Endothelial cell of hepatic sinusoid (primary cell): Measurements from ENCODE around the gene SYNE2.

ENCODE experiments used
- in situ Hi-C: cut with HindIII; loops from 2 replicates; pipeline ENCODE4 v1.10.0; 2017; ENCODE audit warnings: low sequenced_read_pairs

SYNE2 gene

DNA sequence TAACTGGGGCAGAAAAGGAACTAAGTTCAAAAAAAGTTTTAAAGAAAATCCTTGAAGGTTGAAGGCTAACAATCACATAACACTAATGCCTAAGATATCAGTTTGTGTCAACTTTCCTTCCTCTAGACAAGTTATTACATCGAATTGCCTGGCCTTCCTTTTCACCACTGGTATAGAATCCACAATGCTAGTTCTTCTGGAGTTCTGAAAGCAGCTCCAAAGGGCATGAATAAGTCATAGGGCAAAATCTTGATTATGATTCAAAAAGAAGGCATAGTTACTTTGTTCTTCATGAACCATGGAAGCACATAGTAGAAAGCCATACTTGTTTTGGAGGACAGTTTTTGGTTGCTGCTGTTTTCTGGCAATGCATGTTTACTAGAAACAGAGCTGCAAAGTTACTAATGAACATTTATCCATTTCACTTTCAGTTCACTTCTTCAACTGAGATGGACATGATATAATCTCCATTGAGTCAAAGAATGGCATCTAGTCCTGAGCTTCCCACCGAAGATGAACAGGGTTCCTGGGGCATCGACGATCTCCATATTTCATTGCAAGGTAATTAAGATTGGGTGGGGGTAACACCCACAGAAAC is 56.0 kb downstream of the SYNE2 start:
- in situ Hi-C loops, result no loop called here

GRCh38 chr14:63909984-63910383 is 57.2 kb downstream of the SYNE2 start:
- in situ Hi-C loops, result no loop called here

DNA sequence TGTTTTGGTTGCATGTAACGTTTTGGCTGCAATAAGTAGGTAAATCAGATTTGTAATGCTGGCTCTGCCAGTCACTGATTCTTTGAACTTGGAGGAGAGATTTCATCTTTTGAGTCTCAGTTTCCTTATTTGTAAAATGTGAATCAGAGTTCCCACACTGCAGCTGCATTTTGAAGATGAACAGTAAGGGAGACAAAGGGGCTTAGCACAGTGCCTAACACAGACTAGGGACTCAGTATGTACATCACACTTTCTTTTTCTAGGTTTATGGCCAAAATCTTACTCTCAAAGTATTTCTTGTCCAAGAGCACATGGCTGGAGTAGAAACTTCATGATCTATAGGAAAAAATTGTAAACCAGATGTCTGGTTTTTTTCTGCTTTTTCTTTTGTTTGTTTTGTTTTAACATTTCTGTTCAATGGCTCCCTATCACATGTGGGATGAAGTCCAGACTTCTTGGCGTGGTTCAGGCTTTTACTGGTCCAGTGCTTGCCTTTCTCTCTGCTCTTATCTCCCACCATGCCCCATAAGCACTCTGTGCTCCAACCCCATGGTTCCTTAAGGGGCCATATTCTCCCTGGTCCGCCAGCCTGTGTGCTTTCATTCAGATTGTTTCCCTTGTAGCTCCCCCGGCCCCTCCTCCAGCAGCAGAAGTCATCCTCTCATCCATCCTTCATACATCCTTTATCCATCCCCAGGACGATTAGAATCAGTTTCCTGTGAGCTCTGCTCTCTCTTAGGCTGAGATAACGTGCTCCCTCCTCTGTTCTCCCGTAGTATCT is 58.0 kb downstream of the SYNE2 start:
- in situ Hi-C loops, result no loop called here

DNA sequence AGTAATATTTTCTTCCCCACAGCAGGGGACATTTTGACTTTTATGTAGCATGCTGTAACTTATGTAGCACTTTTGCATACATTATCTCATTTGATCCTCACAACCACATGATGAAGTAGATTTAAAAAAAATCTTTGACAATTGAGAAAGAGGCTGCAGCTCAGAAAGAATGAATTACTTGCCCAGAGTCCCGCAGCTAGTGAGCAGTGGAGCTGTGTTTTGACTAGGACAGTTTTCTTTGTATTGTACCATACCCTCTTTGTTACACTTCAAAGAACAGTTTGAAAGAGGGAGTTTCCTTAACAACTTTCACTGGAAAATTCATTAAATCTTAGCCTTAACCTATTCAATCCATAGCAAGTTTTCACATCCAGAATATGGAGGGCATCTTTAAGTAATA is 58.6 kb downstream of the SYNE2 start:
- in situ Hi-C loops, result no loop called here

DNA sequence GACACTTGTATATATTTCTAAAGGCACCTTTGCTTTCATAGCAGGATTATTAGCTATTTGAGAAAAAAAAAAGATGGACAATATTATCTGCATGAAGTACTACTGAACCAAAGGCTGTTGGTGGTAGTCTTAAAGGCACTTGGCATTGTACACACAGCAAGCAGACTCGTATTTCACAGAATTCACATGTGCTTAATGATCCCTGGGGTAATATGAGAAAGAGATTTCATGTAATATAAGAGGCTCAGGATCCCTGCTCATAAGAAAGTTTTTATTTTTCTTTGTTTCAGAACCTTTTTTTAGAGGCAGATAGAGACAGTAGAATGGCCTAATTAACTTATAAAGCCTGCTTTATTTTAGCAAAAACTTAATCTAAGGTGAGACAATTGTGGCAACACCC is 59.5 kb downstream of the SYNE2 start:
- in situ Hi-C loops, result no loop called here

DNA sequence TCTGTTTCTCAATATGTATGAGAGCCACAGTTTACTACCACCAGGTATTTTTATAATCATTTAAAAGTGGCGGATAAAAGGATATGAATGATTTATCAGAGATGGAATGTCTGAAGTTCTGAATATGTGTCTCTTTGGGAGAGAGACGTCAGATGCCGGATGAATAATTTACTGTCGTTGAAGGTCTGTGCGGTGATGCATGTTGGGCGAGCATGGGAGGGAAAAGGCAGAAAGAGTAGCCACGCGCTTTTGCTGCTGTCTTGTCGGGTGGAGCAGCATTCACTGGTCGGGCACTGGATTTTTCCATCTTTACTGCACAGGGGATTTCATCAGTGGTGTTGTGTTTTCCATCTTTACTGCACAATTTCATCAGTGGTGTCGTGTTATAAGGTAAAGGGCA is 65.6 kb downstream of the SYNE2 start:
- in situ Hi-C loops, result loop anchor here (5.0 kb wide), 1 partner anchor 34 kb away; no protein-coding TSS in a partner anchor

DNA sequence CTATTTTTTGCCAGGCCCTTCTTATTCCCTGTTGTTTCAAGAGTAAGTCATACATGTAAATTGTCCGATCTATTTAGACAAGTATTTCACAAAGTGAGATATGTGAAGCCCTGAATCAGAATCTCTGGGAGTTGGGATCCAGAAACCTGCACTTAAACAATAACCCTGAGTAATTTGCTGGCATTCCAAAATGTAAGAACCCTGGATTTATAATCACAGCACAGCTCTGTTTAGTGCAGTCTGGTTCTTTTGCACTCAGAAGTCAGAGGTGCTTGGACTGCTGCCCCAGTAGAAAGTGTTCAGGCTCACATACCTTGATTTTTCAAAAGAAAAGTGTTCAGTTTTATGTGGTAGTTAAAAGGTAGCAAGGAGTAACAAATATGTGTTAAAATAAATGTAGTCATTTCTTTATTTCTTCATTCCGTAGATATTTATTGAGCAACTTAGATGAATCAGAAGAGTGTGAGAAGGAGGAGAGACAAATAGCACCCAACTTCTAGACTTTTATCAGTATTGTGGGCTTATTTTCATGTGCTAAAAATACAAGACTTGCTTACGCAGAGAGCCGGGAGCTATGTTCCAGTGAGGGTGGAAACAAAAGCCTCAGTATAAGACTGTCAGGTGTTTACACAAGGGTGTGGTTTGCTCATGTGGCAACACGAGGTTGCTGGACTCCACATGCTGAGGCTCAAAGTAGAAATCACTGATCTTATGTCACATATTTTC is 70.1 kb downstream of the SYNE2 start:
- in situ Hi-C loops, result no loop called here

- in situ Hi-C loops, result no loop called here
Observed at GRCh38 chr14:63923422-63923752, 70.6 kb downstream of the SYNE2 start.

DNA sequence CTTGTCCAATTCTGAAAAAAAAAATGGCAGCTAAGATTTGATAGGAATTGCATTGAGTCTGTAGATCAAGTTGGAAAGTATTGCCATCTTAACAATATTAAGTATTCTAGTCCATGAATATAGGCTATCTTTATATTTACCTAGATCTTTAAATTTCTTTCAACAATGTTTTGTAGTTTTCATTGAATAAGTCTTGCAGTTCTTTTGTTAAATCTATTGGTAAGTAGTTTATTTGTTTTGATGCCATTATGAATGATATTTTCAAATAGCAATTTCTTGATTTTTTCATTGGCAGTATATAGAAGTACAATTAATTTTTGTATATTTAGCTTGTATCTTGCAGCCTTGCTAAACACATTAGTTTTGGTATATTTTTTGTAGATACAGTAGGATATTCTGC is 71.6 kb downstream of the SYNE2 start:
- in situ Hi-C loops, result no loop called here

DNA sequence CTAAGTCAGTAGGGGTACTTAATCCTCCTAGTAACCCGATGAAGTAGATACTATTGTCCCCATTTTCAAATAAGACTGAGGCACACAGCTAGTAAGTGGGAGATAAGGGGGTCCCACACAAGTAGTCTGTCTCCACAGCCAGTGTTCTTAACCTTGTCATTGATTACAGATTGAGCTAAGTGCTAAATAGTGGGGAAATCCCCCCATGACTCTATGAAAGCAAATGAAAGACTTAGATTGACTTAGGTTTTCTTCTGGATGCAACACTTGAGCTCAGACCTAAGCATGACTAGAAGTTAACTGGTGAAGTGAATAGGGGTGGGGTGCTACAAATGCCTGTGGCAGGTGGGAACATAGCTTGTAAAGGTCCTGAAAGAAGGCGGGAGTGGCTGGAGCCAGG is 73.8 kb downstream of the SYNE2 start:
- in situ Hi-C loops, result no loop called here

DNA sequence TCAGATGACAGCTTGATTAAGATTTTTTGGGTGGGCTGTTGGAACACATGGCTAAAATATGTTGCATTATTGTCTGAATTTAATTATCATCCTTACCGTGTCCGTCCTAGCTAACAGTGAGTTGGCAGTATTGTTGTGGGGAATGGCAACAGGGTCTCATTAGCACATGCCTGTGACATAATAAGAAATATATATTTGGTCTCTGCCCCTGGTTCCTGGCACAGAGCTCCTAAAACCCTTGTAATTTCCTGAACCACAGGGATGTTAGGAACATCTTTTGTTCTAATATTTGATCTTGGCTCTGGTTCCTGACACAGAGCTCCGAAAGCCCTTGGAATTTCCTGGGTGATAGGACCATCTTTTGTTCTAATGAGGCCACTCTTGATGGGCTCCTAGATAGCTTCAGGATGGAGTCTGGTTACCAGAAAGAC is 76.0 kb downstream of the SYNE2 start:
- in situ Hi-C loops, result no loop called here

- in situ Hi-C loops, result no loop called here
Observed at GRCh38 chr14:63933110-63933509, 80.3 kb downstream of the SYNE2 start.

- in situ Hi-C loops, result no loop called here
Observed at GRCh38 chr14:63933711-63934110, 80.9 kb downstream of the SYNE2 start.

DNA sequence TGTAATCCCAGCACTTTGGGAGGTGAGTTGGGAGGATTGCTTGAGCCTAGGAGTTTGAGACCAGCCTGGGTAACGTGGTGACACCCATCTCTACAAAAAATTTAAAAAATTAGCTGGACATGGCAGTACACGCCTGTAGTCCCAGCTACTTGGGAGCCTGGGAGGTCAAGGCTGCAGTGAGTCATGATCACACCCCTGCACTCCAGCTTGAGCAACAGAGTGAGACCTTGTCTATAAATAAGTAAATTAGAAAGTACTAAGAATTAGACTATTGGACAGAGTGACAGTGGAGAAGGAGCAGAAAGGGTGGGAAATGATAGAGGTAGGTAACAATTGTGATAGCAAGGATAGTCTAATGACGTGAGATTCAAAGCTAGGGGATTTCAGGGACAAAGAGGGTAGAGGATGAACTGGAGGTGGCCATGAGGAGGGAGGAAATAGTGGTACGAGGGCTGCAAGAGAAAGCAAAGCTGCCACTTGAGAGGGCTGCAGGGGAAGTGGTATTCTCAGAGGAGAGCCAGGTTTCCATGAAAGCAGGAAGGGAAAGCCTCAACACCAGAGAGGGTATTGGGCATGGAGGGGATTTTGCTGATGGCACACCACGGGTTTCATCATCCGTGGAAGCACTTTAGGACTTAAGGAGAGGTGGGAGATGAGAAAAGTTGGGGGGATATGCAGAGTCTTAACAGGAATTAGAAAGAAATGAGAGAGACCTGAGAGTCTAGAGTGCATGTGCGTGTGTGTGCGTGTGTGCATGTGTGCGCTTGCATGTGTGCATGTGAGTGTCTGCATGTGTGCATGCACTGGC is 85.6 kb downstream of the SYNE2 start:
- in situ Hi-C loops, result no loop called here

GRCh38 chr14:63939006-63939270 is 86.1 kb downstream of the SYNE2 start:
- in situ Hi-C loops, result no loop called here

DNA sequence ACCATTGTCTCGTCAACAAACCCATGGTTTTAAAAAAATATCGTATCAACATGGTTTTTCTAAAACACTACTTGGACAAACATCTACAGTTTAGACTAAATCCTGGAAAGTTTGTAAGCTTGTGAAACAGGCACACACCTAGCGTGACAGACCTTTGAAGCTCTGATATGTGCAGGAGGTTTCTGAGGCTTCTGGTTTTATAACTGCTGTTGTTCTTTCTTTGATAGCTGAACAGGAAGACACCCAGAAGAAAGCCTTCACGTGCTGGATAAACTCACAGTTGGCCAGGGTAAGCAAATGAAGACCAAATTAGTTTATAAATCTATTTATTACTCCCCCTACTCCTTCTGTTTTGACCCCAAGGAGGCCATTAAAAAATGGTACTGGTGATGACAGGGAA is 87.6 kb downstream of the SYNE2 start:
- in situ Hi-C loops, result no loop called here

DNA sequence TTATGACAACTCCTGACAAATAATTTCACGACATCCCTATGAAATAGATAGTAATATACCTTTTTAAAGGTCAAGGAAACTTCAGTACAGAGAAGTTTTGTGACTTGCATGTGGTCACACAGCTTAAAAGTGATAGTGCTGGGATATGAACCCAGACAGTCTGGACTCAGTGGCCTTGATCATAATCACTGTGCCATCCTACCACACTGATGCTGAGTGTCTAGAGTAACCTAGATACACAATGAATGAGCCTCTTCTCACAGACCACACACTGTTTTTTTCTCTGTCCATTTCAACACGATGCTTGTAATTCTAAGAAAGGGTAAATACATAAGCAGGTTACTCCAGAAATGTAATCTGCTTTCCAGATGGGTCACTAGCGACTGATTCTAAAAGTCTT is 88.2 kb downstream of the SYNE2 start:
- in situ Hi-C loops, result no loop called here

DNA sequence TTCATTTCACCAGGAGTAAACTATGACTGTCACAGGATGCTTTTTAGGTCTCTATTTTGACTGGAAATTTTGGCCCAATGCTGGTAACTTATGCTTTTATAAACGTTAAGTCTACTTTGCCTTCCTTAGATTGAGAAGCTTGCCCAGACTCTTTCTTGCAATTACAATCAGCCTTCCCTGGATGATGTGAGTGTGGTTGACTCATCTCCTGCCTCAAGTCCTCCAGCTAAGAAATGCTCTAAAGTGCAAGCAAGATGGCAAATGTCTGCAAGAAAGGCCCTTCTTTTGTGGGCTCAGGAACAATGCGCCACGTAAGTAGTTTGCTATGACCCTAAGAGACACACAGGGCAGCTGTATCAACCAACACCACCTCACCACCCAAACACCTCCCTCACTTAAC is 96.9 kb downstream of the SYNE2 start:
- in situ Hi-C loops, result loop anchor here (5.0 kb wide), 3 partner anchors 32 to 87 kb away; no protein-coding TSS in a partner anchor

- in situ Hi-C loops, result loop anchor here (5.0 kb wide), 3 partner anchors 34 to 89 kb away; no protein-coding TSS in a partner anchor
Observed at GRCh38 chr14:63951021-63951420, 98.2 kb downstream of the SYNE2 start.

GRCh38 chr14:63951429-63951828 is 98.6 kb downstream of the SYNE2 start:
- in situ Hi-C loops, result loop anchor here (5.0 kb wide), 3 partner anchors 34 to 89 kb away; no protein-coding TSS in a partner anchor
